GM12891 (cell line): ENCODE results near the gene YDJC.

Source experiments
- PAX5 ChIP-seq: IDR thresholded peaks from 2 replicates; pipeline ENCODE4 v1.6.1; 2011; ENCODE audit warnings: low read length, moderate library complexity, mild to moderate bottlenecking; ENCODE audit not compliant: insufficient read depth, severe bottlenecking
- POLR2A ChIP-seq: IDR thresholded peaks from 2 replicates; pipeline ENCODE4 v1.6.1; 2011; ENCODE audit warnings: low read depth, low read length, control low read depth
- POLR2AphosphoS5 ChIP-seq: IDR thresholded peaks from 2 replicates; pipeline ENCODE4 v1.6.1; 2011; ENCODE audit warnings: low read depth, low read length, control low read depth
- POU2F2 ChIP-seq: IDR thresholded peaks from 2 replicates; pipeline ENCODE4 v1.6.1; 2011; ENCODE audit warnings: low read depth, mild to moderate bottlenecking, control low read depth, low read length, moderate library complexity
- SPI1 ChIP-seq: IDR thresholded peaks from 2 replicates; pipeline ENCODE4 v1.6.1; 2011; ENCODE audit warnings: low read depth, low read length, control low read depth
- TAF1 ChIP-seq: IDR thresholded peaks from 2 replicates; pipeline ENCODE4 v1.6.1; 2011; ENCODE audit warnings: low read depth, low read length, control low read depth

DNA sequence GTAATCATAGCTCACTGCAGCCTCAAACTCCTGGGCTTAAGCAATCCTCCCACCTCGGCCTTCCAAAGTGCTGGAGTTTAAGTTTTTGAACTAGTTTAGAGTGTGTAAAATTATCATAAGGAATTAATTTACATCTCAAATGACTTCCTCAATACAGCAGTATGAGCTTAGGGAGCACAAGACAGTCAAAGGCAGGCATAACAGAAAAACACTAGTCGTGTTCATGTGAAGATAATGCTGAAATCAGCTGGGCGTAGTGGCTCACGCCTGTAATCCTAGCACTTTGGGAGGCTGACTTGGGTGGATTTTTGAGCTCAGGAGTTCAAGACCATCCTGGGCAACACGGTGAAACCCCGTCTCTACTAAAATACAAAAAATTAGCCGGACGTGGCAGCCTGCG is 25.8 kb downstream of the YDJC start:
- TF ChIP-seq TAF1 (no peak), POLR2A (no peak), POLR2AphosphoS5 (no peak), PAX5 (no peak), POU2F2 (no peak), SPI1 (no peak)
